IMR-90 (cell line): ENCODE results near the gene MAP2K2. TPM values are rescaled to one million over a fixed set of nuclear protein-coding genes. Genes with fewer than 3 reads are reported as not detected.
A peak's percentile ranks its signal among the peaks of the same experiment; 100 is the strongest.

Source experiments
- ATAC-seq: fragments of 200-7000 bp; cut with Tn5 transposase; 2 replicates; pipeline ENCODE4 v1.9.1; 2020; ENCODE audit warnings: low read depth, mild to moderate bottlenecking, moderate library complexity
- BruUV-seq: library from RNA; stranded (reverse); fragments of 400-500 nt; replicated peaks from 2 replicates; lab custom pipeline; 2021; lab: Mats Ljungman, UMichigan
- CTCF ChIA-PET: fragments of 300-600 bp; formaldehyde crosslinking; extraction: SDS; loops from one replicate; lab custom pipeline; 2021; ENCODE audit warnings: antibody characterized with exemption; lab: Yijun Ruan, JAX
- POLR2A ChIA-PET: fragments of 300-600 bp; sonication (Branson Sonifier 250); formaldehyde crosslinking; loops from one replicate; lab custom pipeline; 2022; ENCODE audit warnings: antibody characterized with exemption; ENCODE audit not compliant: unreplicated experiment; lab: Charles Lee
- DNase-seq: peaks from one replicate; pipeline ENCODE4 v3.0.0; 2013
- H2AFZ ChIP-seq: replicated peaks from 2 replicates; pipeline ENCODE3; 2013; ENCODE audit warnings: low read length, mild to moderate bottlenecking; ENCODE audit not compliant: poor library complexity
- H2AK5ac ChIP-seq: 2 replicates; pipeline ENCODE4 v1.6.1; 2013; ENCODE audit warnings: low read depth, low read length, inconsistent platforms
- H2AK9ac ChIP-seq: replicated peaks from 2 replicates; pipeline ENCODE3; 2013; ENCODE audit warnings: mild to moderate bottlenecking, low read depth, low read length, moderate library complexity; ENCODE audit not compliant: poor library complexity
- H2BK120ac ChIP-seq: 2 replicates; pipeline ENCODE4 v1.6.1; 2013; ENCODE audit warnings: low read depth, low read length, inconsistent platforms
- H2BK15ac ChIP-seq: 3 replicates; pipeline ENCODE4 v1.6.1; 2013; ENCODE audit warnings: low read depth, low read length, inconsistent platforms
- H2BK20ac ChIP-seq: 2 replicates; pipeline ENCODE4 v1.6.1; 2013; ENCODE audit warnings: low read depth, mild to moderate bottlenecking, inconsistent platforms, low read length, moderate library complexity
- H2BK5ac ChIP-seq: 2 replicates; pipeline ENCODE4 v1.6.1; 2013; ENCODE audit warnings: mild to moderate bottlenecking, low read depth, low read length, inconsistent platforms; ENCODE audit not compliant: poor library complexity, severe bottlenecking
- H3K14ac ChIP-seq: replicated peaks from 2 replicates; pipeline ENCODE4 v1.6.1; 2013; ENCODE audit warnings: low read depth, low read length, inconsistent platforms
- H3K18ac ChIP-seq: 2 replicates; pipeline ENCODE4 v1.6.1; 2013; ENCODE audit warnings: low read depth, low read length, control low read depth
- H3K23ac ChIP-seq: 2 replicates; pipeline ENCODE4 v1.6.1; 2013; ENCODE audit warnings: low read depth, low read length, inconsistent platforms
- H3K27ac ChIP-seq: 2 replicates; pipeline ENCODE4 v1.5.1; 2013; ENCODE audit warnings: mild to moderate bottlenecking, control low read depth, low read length; ENCODE audit not compliant: insufficient read depth
- H3K27me3 ChIP-seq: 2 replicates; pipeline ENCODE4 v1.6.1; 2013; ENCODE audit warnings: low read length; ENCODE audit not compliant: control insufficient read depth, insufficient read depth
- H3K36me3 ChIP-seq: 2 replicates; pipeline ENCODE4 v1.6.1; 2013; ENCODE audit warnings: low read length, mixed read lengths; ENCODE audit not compliant: control insufficient read depth, insufficient read depth
- H3K4ac ChIP-seq: 2 replicates; pipeline ENCODE4 v1.6.1; 2013; ENCODE audit warnings: low read depth, low read length, inconsistent platforms
- H3K4me1 ChIP-seq: 2 replicates; pipeline ENCODE4 v1.6.1; 2013; ENCODE audit warnings: low read length, mixed read lengths; ENCODE audit not compliant: control insufficient read depth, insufficient read depth
- H3K4me2 ChIP-seq: 2 replicates; pipeline ENCODE4 v1.6.1; 2013; ENCODE audit warnings: low read depth, mild to moderate bottlenecking, control low read depth, low read length, moderate library complexity
- H3K4me3 ChIP-seq: 2 replicates; pipeline ENCODE4 v1.5.1; 2013; ENCODE audit warnings: low read depth, mild to moderate bottlenecking, control low read depth, low read length, moderate library complexity; ENCODE audit not compliant: insufficient read depth
- H3K56ac ChIP-seq: 2 replicates; pipeline ENCODE4 v1.6.1; 2013; ENCODE audit warnings: low read length, inconsistent platforms; ENCODE audit not compliant: insufficient read depth; ENCODE audit errors: extremely low read depth
- H3K79me1 ChIP-seq, 2 experiments: 2 replicates each; pipeline ENCODE4 v1.6.1; 2013; ENCODE audit warnings: low read length in 2 of 2, inconsistent platforms in 1 of 2, low read depth in 1 of 2
- H3K9ac ChIP-seq: 2 replicates; pipeline ENCODE4 v1.6.1; 2013; ENCODE audit warnings: low read depth, low read length, control low read depth
- H3K9me1 ChIP-seq: 2 replicates; pipeline ENCODE4 v1.6.1; 2013; ENCODE audit warnings: low read length, inconsistent platforms; ENCODE audit not compliant: insufficient read depth
- H3K9me3 ChIP-seq: 2 replicates; pipeline ENCODE4 v1.6.1; 2013; ENCODE audit warnings: low read length; ENCODE audit not compliant: control insufficient read depth, insufficient read depth
- H4K20me1 ChIP-seq: 2 replicates; pipeline ENCODE4 v1.6.1; 2013; ENCODE audit warnings: low read length, inconsistent platforms; ENCODE audit not compliant: insufficient read depth
- H4K5ac ChIP-seq: 2 replicates; pipeline ENCODE4 v1.6.1; 2013; ENCODE audit warnings: mild to moderate bottlenecking, low read depth, low read length, control low read depth
- H4K8ac ChIP-seq, 2 experiments: 2 replicates each; pipeline ENCODE4 v1.6.1; 2013; ENCODE audit warnings: low read depth in 2 of 2, low read length in 2 of 2, control low read depth in 1 of 2, inconsistent platforms in 1 of 2
- H4K91ac ChIP-seq: 2 replicates; pipeline ENCODE4 v1.6.1; 2013; ENCODE audit warnings: low read depth, low read length, inconsistent platforms; ENCODE audit not compliant: insufficient read depth
- BHLHE40 ChIP-seq: fragments of 150-350 bp; IDR thresholded peaks from 2 replicates; pipeline ENCODE4 v1.6.1; 2016; ENCODE audit warnings: mild to moderate bottlenecking, low read depth, low read length
- MAZ ChIP-seq: IDR thresholded peaks from 2 replicates; pipeline ENCODE4 v1.6.1; 2012; ENCODE audit warnings: low read depth, mild to moderate bottlenecking, low read length, improper control_type of control experiment, moderate library complexity, borderline replicate concordance
- MXI1 ChIP-seq: IDR thresholded peaks from 2 replicates; pipeline ENCODE4 v1.6.1; 2012; ENCODE audit warnings: low read depth, mild to moderate bottlenecking, low read length, moderate library complexity, borderline replicate concordance
- POLR2A ChIP-seq: IDR thresholded peaks from 2 replicates; pipeline ENCODE4 v1.6.1; 2012; ENCODE audit warnings: mild to moderate bottlenecking, low read depth, low read length
- RCOR1 ChIP-seq: IDR thresholded peaks from 2 replicates; pipeline ENCODE4 v1.6.1; 2012; ENCODE audit warnings: mild to moderate bottlenecking, low read length, improper control_type of control experiment; ENCODE audit not compliant: insufficient replicate concordance
- USF2 ChIP-seq: fragments of 150-350 bp; IDR thresholded peaks from 2 replicates; pipeline ENCODE4 v1.6.1; 2017; ENCODE audit warnings: mild to moderate bottlenecking, antibody characterized with exemption, low read length, low read depth
- WGBS, 2 experiments: methylation state at CpG; one replicate each; pipeline versions ENCODE4 v1.1.5 to v1.1.7; 2013; ENCODE audit warnings: missing lambda C conversion rate in 2 of 2; ENCODE audit not compliant: insufficient read length in 1 of 2; ENCODE audit errors: extremely low coverage in 2 of 2; 5-methylcytosine and 5-hydroxymethylcytosine counted together
- dilution Hi-C: fragments of 300-500 bp; cut with HindIII; formaldehyde crosslinking; loops from one replicate; pipeline ENCODE4 v1.14.3; 2018; ENCODE audit warnings: low sequenced_read_pairs; ENCODE audit not compliant: unreplicated experiment
- in situ Hi-C: fragments of 300-500 bp; cut with MboI; formaldehyde crosslinking; loops from 3 replicates; pipeline ENCODE4 v1.14.3; 2019; ENCODE audit warnings: low sequenced_read_pairs, inconsistent platforms, mixed read lengths
- intact Hi-C: fragments of 100-400 bp; cut with micrococcal nuclease; formaldehyde crosslinking; loops from 2 replicates; pipeline ENCODE4 v1.10.0; 2022
- polyA plus RNA-seq, 3 experiments: library from polyadenylated mRNA; depleted of rRNA; stranded (reverse); fragments of >200 nt; gene quantifications; 2 replicates each; pipeline ENCODE4 v1.2.3, GENCODE V29; 2012; ENCODE audit warnings: low replicate concordance in 1 of 3
- total RNA-seq: library from RNA; depleted of rRNA; stranded (reverse); fragments of >200 nt; gene quantifications from 2 replicates; pipeline ENCODE4 v1.2.3, GENCODE V29; 2012

MAP2K2 gene
- total and polyA plus RNA-seq, 2 of the 4 experiments (the other 2 are of a cell fraction), result 115 to 151 TPM

GRCh38 chr19:4063369-4064148, 60.4 kb downstream of the MAP2K2 start:
- intact Hi-C loops (loop anchor here (2.0 kb wide), 1 partner anchor 141 kb away; no protein-coding TSS in a partner anchor), in situ Hi-C loops (no loop called here)
- POLR2A ChIA-PET, result no interaction called here

More at GRCh38 chr19:4063369-4064148, 60.4 kb downstream of the MAP2K2 start:
- Histone ChIP-seq H2BK20ac (no peak overlapping the region), H3K4me1 (peaks cover 39% of the 10 kb centered on the region), H2AK5ac (no peak overlapping the region), H4K91ac (no peak overlapping the region), H2AK9ac (no peak overlapping the region), H3K14ac (no peak overlapping the region), H4K5ac (no peak overlapping the region), H2BK15ac (no peak overlapping the region), H3K36me3 (peaks cover 22% of the 10 kb centered on the region), H3K18ac (no peak overlapping the region), H3K9ac (peak overlapping the region; percentile 75), H2BK120ac (no peak overlapping the region), H4K8ac (no peak overlapping the region), H3K9me3 (no peaks in the 10 kb centered on the region), H3K4me2 (peak overlapping the region; percentile 91), H3K27ac (peak overlapping the region; percentile 98), H2BK5ac (no peak overlapping the region), H3K9me1 (no peaks in the 10 kb centered on the region), H3K4ac (no peak overlapping the region), H2AFZ (no peak overlapping the region), H4K20me1 (peaks cover 62% of the 10 kb centered on the region), H3K27me3 (no peaks in the 10 kb centered on the region), H3K23ac (peak overlapping the region; percentile 41; the same call in 1 of the 2 replicates), H3K79me1 (peaks cover 0 to 26% of the 10 kb centered on the region in 2 experiments; a peak in 1 of 4 replicates), H3K56ac (no peak overlapping the region), H3K4me3 (peak overlapping the region; percentile 83)
- BruUV-seq, result no TSS peak
- 45% methylated on average over 18 of the region's 31 CpGs; no CpG with 5 or more reads in 1 of the 2 experiments for WGBS, 2 experiments
- CTCF ChIA-PET, result no interaction called here
- ATAC-seq, result no peak
- DNase-seq, result no peak
- TF ChIP-seq USF2 (no peak), MAZ (no peak), BHLHE40 (no peak), POLR2A (peak; percentile 63; the same call in 1 of the 2 replicates), RCOR1 (no peak), MXI1 (no peak)
- dilution Hi-C loops, result no loop called here
